Measurements from ENCODE around the gene P2RX2. TPM values are rescaled to one million over a fixed set of nuclear protein-coding genes. Genes with fewer than 3 reads are reported as not detected.

P2RX2 gene
- total and polyA plus RNA-seq, 4 experiments from 2014 or later, result not detected

- no peak for DNase-seq
- Histone ChIP-seq H3K4me3 (ENCODE audit: low read length in 2 of 2) (no peak overlapping the region), H3K27me3 (ENCODE audit: insufficient read depth, low read length) (peaks cover 19% of the 10 kb centered on the region), H3K36me3 (ENCODE audit: insufficient read depth, low read length) (no peaks in the 10 kb centered on the region), H3K4me1 (ENCODE audit: insufficient read depth, low read length) (no peaks in the 10 kb centered on the region), H3K27ac (ENCODE audit: low read depth, low read length) (no peak overlapping the region), H3K9me3 (ENCODE audit: control insufficient read depth in 1 of 2, low read length in 2 of 2) (no peaks in the 10 kb centered on the region)
- CTCF ChIA-PET (ENCODE audit: partially characterized antibody), result interaction anchor here (1.3 kb wide), 1 partner anchor 115 kb away, joined by 4 read pairs; no protein-coding TSS in a partner anchor
- Mint-ChIP-seq H3K27me3 (peaks cover 17 to 18% of the 10 kb centered on the region in 2 donors), H3K4me1 (peaks cover 11 to 27% (median 16%) of the 10 kb centered on the region in 4 donors), H3K36me3 (no peaks in the 10 kb centered on the region), H3K9me3 (peaks cover 0 to 16% (median 9%) of the 10 kb centered on the region in 8 donors), H3K4me3 (peak overlapping the region in 6 of 8 donors; percentile 45 to 62 (median 57)), H3K27ac (peak overlapping the region in 1 of 7 donors; percentile 86)
- POLR2A ChIA-PET (ENCODE audit: partially characterized antibody), result no interaction called here
- intact Hi-C loops (cut with micrococcal nuclease), result no loop called here
Observed at GRCh38 chr12:132617822-132618682, 524 bp upstream of the P2RX2 start.

- intact Hi-C loops (cut with micrococcal nuclease), result no loop called here
- Mint-ChIP-seq H3K36me3 (no peaks in the 10 kb centered on the region), H3K4me1 (peaks cover 12 to 31% (median 16%) of the 10 kb centered on the region in 4 donors), H3K27ac (no peak overlapping the region), H3K27me3 (peaks cover 17 to 18% of the 10 kb centered on the region in 2 donors), H3K9me3 (peaks cover 0 to 16% (median 9%) of the 10 kb centered on the region in 8 donors), H3K4me3 (no peak overlapping the region)
- no peak for DNase-seq
- H3K9me3 ChIP-seq (ENCODE audit: control insufficient read depth in 1 of 2, low read length in 2 of 2), result no peaks in the 10 kb centered on the region
- POLR2A ChIA-PET (ENCODE audit: partially characterized antibody), result no interaction called here
- no peaks in the 10 kb centered on the region for H3K4me1 ChIP-seq (ENCODE audit: insufficient read depth, low read length)
- peaks cover 19% of the 10 kb centered on the region for H3K27me3 ChIP-seq (ENCODE audit: insufficient read depth, low read length)
- CTCF ChIA-PET (ENCODE audit: partially characterized antibody), result no interaction called here
- no peak overlapping the region for H3K27ac ChIP-seq (ENCODE audit: low read depth, low read length)
- no peaks in the 10 kb centered on the region for H3K36me3 ChIP-seq (ENCODE audit: insufficient read depth, low read length)
- H3K4me3 ChIP-seq (ENCODE audit: low read length in 2 of 2), result no peak overlapping the region
Observed at GRCh38 chr12:132619071-132619385, 452 bp downstream of the P2RX2 start.

- Mint-ChIP-seq H3K4me3 (no peak overlapping the region), H3K36me3 (no peaks in the 10 kb centered on the region), H3K9me3 (peaks cover 0 to 16% (median 9%) of the 10 kb centered on the region in 8 donors), H3K27ac (no peak overlapping the region), H3K4me1 (peaks cover 12 to 31% (median 16%) of the 10 kb centered on the region in 4 donors), H3K27me3 (peaks cover 17 to 18% of the 10 kb centered on the region in 2 donors)
- H3K9me3 ChIP-seq (ENCODE audit: control insufficient read depth in 1 of 2, low read length in 2 of 2), result no peaks in the 10 kb centered on the region
- H3K27ac ChIP-seq (ENCODE audit: low read depth, low read length), result no peak overlapping the region
- H3K4me1 ChIP-seq (ENCODE audit: insufficient read depth, low read length), result no peaks in the 10 kb centered on the region
- intact Hi-C loops (cut with micrococcal nuclease), result no loop called here
- no peak overlapping the region for H3K4me3 ChIP-seq (ENCODE audit: low read length in 2 of 2)
- no peak for DNase-seq
- H3K27me3 ChIP-seq (ENCODE audit: insufficient read depth, low read length), result peaks cover 19% of the 10 kb centered on the region
- POLR2A ChIA-PET (ENCODE audit: partially characterized antibody), result no interaction called here
- no peaks in the 10 kb centered on the region for H3K36me3 ChIP-seq (ENCODE audit: insufficient read depth, low read length)
- CTCF ChIA-PET (ENCODE audit: partially characterized antibody), result no interaction called here
Observed at GRCh38 chr12:132619386-132620112, 973 bp downstream of the P2RX2 start.

- no peaks in the 10 kb centered on the region for H3K36me3 ChIP-seq (ENCODE audit: insufficient read depth, low read length)
- Mint-ChIP-seq H3K27me3 (peaks cover 12 to 17% of the 10 kb centered on the region in 2 donors), H3K4me1 (peaks cover 7 to 25% (median 12%) of the 10 kb centered on the region in 4 donors), H3K27ac (no peak overlapping the region), H3K36me3 (peaks cover 2 to 7% of the 10 kb centered on the region in 2 donors), H3K4me3 (no peak overlapping the region), H3K9me3 (peaks cover 0 to 16% (median 8%) of the 10 kb centered on the region in 8 donors)
- H3K27ac ChIP-seq (ENCODE audit: low read depth, low read length), result no peak overlapping the region
- H3K4me3 ChIP-seq (ENCODE audit: low read length in 2 of 2), result no peak overlapping the region
- H3K27me3 ChIP-seq (ENCODE audit: insufficient read depth, low read length), result peaks cover 19% of the 10 kb centered on the region
- ChIA-PET CTCF (ENCODE audit: partially characterized antibody) (no interaction called here), POLR2A (ENCODE audit: partially characterized antibody) (no interaction called here)
- no peak for DNase-seq
- no peaks in the 10 kb centered on the region for H3K4me1 ChIP-seq (ENCODE audit: insufficient read depth, low read length)
- H3K9me3 ChIP-seq (ENCODE audit: control insufficient read depth in 1 of 2, low read length in 2 of 2), result no peaks in the 10 kb centered on the region
- intact Hi-C loops (cut with micrococcal nuclease), result no loop called here
Observed at GRCh38 chr12:132620113-132620898, 1.7 kb downstream of the P2RX2 start.

- H3K36me3 Mint-ChIP-seq, result peaks cover 4 to 10% of the 10 kb centered on the region in 2 donors
- no peak overlapping the region for H3K4me3 Mint-ChIP-seq
Observed at GRCh38 chr12:132620899-132621656, 2.5 kb downstream of the P2RX2 start.

GRCh38 chr12:132621657-132622435 is 3.3 kb downstream of the P2RX2 start:
- DNase-seq, result no peak
- intact Hi-C loops (cut with micrococcal nuclease), result no loop called here
- no peaks in the 10 kb centered on the region for H3K4me1 ChIP-seq (ENCODE audit: insufficient read depth, low read length)
- ChIA-PET CTCF (ENCODE audit: partially characterized antibody) (no interaction called here), POLR2A (ENCODE audit: partially characterized antibody) (no interaction called here)
- H3K27ac ChIP-seq (ENCODE audit: low read depth, low read length), result no peak overlapping the region
- H3K27me3 Mint-ChIP-seq, result peaks cover 7 to 9% of the 10 kb centered on the region in 2 donors
- no peaks in the 10 kb centered on the region for H3K9me3 ChIP-seq (ENCODE audit: control insufficient read depth in 1 of 2, low read length in 2 of 2)
- H3K27ac Mint-ChIP-seq, result peak overlapping the region in 1 of 7 donors; percentile 48
- peaks cover 0 to 13% (median 4%) of the 10 kb centered on the region in 8 donors for H3K9me3 Mint-ChIP-seq
- no peak overlapping the region for H3K4me3 Mint-ChIP-seq
- H3K4me3 ChIP-seq (ENCODE audit: low read length in 2 of 2), result no peak overlapping the region
- H3K36me3 ChIP-seq (ENCODE audit: insufficient read depth, low read length), result no peaks in the 10 kb centered on the region
- H3K36me3 Mint-ChIP-seq, result peaks cover 4 to 14% of the 10 kb centered on the region in 2 donors
- H3K4me1 Mint-ChIP-seq, result peaks cover 7 to 20% (median 12%) of the 10 kb centered on the region in 4 donors
- peaks cover 10% of the 10 kb centered on the region for H3K27me3 ChIP-seq (ENCODE audit: insufficient read depth, low read length)

More at GRCh38 chr12:132620899-132621656, 2.5 kb downstream of the P2RX2 start:
- no peak for DNase-seq
- H3K4me1 ChIP-seq (ENCODE audit: insufficient read depth, low read length), result no peaks in the 10 kb centered on the region
- POLR2A ChIA-PET (ENCODE audit: partially characterized antibody), result no interaction called here
- no peak overlapping the region for H3K27ac ChIP-seq (ENCODE audit: low read depth, low read length)
- CTCF ChIA-PET (ENCODE audit: partially characterized antibody), result no interaction called here
- peaks cover 7 to 12% of the 10 kb centered on the region in 2 donors for H3K27me3 Mint-ChIP-seq
- H3K9me3 ChIP-seq (ENCODE audit: control insufficient read depth in 1 of 2, low read length in 2 of 2), result no peaks in the 10 kb centered on the region
- H3K27me3 ChIP-seq (ENCODE audit: insufficient read depth, low read length), result peaks cover 11% of the 10 kb centered on the region
- intact Hi-C loops (cut with micrococcal nuclease), result no loop called here
- no peak overlapping the region for H3K4me3 ChIP-seq (ENCODE audit: low read length in 2 of 2)
- H3K4me1 Mint-ChIP-seq, result peaks cover 7 to 20% (median 12%) of the 10 kb centered on the region in 4 donors
- no peak overlapping the region for H3K27ac Mint-ChIP-seq
- no peaks in the 10 kb centered on the region for H3K36me3 ChIP-seq (ENCODE audit: insufficient read depth, low read length)
- H3K9me3 Mint-ChIP-seq, result peaks cover 0 to 16% (median 8%) of the 10 kb centered on the region in 8 donors
